Inflammatory macrophage treated with lipopolysaccharide for 1 hour (primary cell): ENCODE data around the gene OR6N2.

Source experiments
- DNase-seq, 2 donors: peaks; one replicate each; pipeline ENCODE4 v3.0.0-alpha.2; 2020 to 2022

Gene OR6N2

DNA sequence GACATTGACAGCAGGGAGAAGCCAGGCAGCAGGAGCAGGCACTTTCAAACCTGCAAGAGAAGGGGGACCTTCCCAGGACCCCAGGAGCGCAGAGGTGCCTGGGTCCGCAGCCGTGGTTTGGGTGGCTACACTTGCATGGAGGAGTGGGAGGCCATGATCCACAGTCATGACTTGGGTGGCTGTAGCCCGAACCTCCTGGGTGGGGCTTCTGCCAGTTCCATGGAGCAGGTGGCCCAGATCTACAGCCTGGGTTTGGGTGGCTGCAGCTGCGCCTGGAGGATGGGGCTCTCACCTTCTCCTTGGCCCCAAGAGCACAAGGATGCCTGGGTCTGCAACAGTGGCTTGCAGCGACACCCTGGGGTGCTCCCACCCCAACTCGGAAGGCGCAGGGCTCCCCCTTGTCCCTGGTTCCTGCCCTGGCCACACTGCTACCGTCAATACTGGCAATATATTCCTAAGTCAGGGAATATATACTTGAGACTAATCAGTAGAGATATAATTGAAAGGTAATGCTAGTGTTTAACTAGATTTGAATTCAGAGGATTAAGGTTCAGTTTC lies 28.8 kb downstream of the OR6N2 start:
- DNase-seq: no peak

DNA sequence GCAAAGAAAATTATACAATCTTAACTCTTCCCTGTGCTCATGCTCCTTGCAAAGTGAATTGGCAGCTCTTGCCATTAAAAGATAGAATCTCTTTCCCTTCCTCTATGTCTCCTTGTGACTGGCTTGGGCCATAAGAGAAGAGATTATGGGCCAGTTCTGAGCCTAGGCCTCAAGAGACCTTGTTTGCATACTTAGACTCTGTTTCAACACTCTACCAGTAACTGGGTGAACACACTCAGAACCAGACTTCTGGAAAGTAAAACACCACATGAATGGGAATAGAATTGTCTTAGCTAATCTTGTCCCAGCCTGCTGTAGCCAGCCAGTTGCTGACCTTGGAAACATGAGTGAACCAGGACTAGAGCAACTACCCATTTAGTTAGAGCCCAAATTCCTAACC lies 45.2 kb downstream of the OR6N2 start:
- DNase-seq: no peak

DNA sequence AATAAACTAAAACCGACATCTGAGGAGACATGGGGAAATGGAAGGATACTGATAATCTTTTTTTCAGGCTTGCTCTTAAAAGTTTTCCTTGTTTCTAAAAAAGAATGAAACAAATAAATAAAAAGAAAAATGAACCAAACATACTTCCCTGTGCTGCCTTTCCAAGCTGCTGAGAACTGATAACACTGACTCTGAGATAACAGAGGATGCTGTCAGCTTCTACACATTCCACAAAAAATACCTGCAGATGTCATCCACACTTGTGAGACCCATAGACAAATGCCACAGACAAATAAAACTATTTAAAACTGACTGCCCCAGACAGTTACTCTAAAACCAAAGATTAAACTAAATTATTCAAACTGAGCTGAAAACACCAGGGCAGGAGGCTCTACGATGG lies 48.5 kb downstream of the OR6N2 start:
- DNase-seq: no peak

DNA sequence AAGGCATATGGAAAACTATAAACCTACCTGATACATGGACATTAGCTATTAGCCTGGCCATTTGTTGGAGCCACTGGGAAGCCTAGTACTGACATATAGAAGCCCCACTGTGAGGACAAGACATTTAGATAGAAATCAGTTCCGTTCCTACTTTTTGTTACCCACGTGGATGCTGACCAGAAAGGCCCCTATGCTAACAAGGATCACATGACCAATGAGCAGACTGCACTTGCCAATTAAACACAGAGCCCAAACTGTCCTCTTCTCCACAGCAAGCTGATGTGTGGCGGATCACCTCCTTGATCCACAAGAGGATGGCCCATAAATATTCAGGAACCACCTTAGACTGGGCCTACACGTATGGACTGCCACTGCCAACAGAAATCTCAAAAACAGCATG lies 49.3 kb downstream of the OR6N2 start:
- DNase-seq: no peak

- DNase-seq: no peak
Observed at GRCh38 chr1:158730453-158730852, 50.6 kb downstream of the OR6N2 start.

- no peak for DNase-seq
Observed at GRCh38 chr1:158728510-158729225, 52.3 kb downstream of the OR6N2 start.

GRCh38 chr1:158724442-158724841 lies 56.6 kb downstream of the OR6N2 start:
- no peak for DNase-seq
